HG02678 (cell line): Measurements from ENCODE around the gene PITPNM1.
"Not testable (repeated sequence)": the region's sequence is repeated elsewhere in the genome, so short reads cannot be mapped to it uniquely, and the experiment has no call there.

Experiments
- ATAC-seq: cut with Tn5 transposase; IDR thresholded peaks from one replicate; pipeline ENCODE4 v1.9.1; 2021; ENCODE audit warnings: mild to moderate bottlenecking, moderate library complexity; ENCODE audit not compliant: unreplicated experiment

The PITPNM1 gene

DNA sequence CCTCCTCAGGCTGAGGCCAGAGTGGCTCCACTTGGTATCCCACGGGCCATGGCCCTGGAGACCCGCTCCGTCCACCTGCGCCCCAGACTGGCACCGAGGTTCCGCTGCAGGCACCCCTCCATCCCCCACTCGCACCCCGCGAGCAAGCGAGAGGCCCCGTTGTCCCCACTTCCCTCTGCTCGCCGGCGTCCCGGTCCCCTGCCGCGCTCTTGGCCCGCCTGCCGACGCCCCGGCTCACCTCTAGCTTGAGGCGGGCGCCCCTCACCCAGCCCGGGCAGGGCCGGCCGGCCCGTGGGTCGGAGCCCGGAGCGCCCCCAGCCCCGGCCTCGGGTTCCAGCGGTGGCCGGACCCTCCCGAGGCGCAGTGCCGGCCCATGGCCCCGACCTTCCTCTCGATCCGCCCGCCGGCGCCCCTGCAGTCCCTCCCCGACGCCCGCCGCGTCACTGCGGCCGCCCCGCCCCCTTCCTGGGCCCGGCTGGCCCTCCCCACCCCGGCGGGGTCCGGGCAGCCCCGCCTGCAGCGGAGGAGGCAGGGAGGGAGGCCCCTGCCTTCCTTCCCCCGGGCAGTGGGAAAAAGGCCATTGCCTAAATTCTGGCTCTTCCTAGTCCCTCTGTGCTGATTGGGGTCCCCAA is at the start of gene PITPNM1:
PITPNM1 (minus strand) TSS at position 414 of the 632 bp plus-strand sequence. CDS start 1,183 bp downstream, outside the sequence.
- ATAC-seq: no peak

DNA sequence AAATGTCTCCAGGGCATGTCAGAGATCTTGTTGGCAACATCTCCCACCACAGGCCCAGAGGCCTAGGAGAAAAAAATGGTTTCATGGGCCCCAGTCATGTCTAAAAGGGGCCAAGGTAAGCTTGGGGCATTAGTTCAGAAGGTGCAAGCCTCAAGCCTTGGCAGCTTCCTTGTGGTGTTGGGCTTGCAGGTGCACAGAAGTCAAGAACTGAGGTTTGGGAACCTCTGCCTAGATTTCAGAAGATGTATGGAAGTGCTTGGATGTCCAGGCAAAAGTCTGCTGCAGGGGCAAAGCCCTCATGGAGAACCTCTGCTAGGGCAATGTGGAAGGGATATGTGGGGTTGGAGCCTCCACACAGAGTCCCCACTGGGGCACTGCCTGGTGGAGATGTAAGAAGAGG is 46.5 kb upstream of the PITPNM1 start:
- ATAC-seq: not testable (repeated sequence)

DNA sequence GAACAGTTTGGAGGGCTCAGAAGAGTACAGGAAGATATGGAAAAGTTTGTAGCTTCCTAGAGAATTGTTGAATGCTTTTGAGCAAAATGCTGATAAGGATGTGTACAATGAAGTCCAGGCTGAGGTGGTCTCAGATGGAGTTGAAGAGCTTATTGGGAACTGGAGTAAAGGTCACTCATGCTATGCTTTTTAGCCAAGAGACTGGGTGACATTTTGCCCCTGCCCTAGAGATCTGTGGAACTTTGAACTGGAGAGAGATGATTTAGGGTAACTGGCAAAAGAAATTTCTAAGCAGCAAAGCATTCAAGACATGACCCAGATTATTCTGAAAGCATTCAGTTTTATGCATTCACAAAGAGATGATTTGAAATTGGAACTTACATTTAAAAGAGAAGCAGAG is 46.0 kb upstream of the PITPNM1 start:
- no peak for ATAC-seq

DNA sequence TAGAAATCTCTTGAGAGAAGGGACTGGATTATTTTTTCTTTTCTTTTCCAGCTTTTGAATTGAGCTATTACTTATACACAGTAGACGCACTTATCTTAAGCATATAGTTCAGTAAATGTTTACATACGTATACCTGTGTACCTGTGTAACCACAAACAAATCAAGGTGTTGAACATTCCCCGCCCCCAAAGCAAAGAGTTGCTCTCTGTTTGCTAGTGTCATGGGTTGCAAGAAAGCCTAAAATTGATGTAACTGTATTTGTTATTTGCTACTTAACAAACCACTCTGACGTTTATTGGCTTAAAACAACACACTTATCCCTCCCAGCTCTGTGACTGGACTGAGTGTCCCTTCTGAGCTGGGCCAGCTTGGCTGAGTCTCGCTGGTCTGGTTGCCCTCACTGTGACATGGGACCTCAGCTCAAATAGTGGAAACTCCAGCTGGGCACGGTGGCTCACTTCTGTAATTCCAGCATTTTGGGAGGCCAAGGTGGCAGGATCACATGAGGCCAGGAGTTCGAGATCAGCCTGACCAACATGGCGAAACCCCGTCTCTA is 43.5 kb upstream of the PITPNM1 start:
- no peak for ATAC-seq

DNA sequence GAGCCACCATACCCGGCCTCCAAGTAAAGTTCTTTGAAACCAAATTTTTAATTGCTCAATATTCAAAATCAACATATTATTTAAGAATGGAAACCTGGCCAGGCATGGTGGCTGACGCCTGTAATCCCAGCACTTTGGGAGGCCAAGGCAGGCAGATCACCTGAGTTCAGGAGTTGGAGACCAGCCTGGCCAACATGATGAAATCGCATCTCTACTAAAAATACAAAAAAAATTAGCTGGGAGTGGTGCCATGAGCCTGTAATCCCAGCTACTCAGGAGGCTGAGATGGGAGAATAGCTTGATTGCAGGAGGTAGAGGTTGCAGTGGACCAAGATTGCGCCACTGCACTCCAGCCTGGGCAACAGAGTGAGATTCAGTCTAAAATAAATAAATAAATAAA is 42.9 kb upstream of the PITPNM1 start:
- not testable (repeated sequence) for ATAC-seq

DNA sequence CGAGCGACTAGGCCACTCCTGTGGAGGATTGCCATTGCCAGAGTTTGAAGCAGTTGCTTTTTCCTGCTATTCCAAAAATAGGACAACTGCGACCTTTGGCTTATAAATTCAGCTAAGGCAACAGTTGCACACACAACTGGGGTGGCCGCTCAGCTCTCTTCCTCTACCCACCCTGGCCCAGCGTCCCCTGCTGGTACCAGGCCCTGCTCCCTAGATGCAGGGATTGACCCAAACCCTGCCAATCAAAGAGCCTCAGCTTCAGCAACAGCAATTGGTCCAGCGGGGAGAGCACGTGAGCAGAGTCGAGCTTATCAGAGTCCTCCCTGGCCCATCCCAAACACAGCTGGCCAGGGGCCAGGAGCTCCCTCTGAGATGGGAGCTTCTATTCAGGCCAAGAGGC is 40.1 kb upstream of the PITPNM1 start:
- no peak for ATAC-seq

DNA sequence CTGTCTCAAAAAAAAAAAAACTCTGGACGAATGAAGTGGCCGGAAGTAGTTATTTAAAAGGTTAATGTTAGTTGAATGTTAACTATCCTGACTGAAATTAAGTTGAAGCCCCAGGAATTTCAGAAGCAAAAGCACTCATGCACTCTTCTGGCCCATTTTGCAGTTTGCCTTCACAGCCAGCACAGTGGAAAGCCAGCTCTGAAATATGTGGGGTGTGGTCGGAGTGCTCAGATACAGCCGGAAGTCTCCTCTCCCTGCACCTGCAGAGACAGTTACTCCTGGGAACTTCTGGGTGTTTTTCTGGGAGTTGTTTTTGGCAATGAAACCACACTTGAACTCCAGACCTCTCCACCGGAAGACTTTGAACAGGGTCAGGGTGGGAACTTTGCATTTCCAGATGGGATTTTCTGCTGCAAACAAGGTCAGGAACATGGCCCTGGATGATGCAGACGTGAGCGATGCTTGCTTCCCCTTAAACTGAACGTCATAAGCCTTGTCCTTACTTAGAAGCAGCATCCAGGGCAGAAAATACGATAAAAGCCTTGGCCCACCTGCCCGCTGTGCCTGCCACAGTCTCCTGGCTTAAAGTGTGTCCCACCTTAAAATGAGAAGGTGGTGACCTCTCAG is 39.6 kb upstream of the PITPNM1 start:
- ATAC-seq: no peak

DNA sequence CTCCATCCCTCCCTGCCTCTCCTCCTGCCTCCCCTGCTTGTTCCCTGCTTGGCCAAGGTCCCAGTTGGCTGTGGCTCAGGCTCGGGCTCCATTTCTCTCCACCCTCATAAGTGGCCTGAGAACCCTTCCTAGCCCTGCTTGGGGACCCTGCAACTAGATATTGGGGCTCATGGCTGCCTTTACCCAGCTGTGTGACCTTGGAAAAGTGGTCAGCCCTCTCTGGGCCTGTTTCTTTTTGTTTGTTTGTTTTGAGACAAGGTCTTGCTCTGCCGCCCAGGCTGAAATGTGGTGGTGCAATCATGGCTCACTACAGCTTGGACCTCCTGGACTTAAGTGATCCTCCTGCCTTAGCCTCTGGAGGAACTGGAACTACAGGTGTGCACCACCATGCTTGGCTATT is 38.4 kb upstream of the PITPNM1 start:
- no peak for ATAC-seq

DNA sequence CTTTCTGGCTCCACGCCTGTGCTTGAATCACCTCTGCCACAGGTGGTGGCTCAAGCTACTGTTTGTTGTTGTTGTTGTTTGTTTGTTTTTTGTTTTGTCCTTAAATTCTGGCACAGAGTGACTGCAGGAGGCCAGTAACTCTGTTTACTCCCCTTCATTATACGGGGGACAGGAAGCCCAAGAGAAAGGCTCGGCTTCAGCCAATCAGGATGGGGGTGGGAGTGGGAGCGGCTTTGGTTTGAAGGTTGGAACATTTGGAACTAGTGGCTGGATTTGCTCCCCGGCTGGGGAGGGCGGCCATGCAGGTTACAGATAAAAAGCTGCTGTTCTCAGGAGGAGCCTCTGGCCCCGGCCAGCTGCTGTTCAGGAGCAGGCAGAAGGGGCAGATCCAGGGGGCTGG is 37.8 kb upstream of the PITPNM1 start:
- ATAC-seq: no peak

DNA sequence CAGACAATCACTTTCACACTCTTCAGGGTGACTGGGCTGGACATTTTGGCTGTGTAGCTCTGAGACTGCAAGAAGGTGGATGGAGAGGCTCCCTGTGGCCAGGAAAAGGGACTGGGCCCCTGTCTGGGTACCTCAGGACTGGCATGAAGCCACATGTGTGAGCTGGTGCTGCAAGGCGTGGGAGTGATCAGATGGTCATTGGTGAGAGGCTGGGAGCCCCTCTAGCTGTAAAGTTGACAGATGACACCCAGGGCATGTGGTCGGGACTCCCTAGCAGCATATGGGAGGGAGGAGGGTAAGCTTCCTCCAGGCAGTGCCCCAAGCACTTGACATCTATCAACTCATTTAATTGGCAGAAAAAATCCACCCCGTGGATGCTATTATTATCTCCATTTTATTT is 37.0 kb upstream of the PITPNM1 start:
- ATAC-seq: no peak

DNA sequence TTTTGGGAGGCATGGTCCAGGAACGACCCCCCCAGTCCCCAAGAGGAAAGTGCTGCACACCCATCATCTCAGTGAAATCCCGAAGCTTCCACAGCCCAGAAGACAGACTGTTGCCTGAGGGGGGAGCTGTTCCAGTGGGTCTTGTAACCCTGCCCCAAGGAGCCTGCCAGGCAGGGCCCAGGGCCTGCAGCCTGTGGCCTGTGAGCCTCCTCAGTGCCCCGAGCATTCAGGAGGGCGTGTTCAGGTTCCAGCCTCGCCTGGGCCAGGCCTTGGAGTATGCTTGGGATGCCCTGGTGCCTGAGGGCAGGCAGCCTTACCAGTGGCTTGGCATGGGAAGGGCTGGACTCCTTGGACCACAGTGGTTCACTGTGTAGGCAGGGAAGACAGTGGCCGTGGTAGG is 36.0 kb upstream of the PITPNM1 start:
- no peak for ATAC-seq

DNA sequence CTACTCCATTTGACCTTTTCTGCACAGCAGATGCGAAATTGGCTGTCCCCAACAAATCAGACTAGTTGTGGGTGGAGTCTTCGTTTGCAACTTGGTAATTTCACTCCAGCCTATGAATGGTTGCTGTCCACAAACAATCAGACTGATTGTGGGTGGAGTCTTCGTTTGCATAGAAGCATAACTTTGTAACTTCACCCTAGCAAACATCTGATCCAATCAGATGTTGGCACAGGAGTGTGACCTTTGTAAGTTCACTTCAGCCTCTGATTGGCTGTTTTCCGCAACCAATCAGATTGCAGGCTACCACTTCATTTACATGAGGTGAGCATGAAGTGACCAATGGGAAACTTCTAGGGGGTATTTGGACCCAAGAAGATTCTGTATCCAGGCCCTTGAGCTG is 34.4 kb upstream of the PITPNM1 start:
- no peak for ATAC-seq

DNA sequence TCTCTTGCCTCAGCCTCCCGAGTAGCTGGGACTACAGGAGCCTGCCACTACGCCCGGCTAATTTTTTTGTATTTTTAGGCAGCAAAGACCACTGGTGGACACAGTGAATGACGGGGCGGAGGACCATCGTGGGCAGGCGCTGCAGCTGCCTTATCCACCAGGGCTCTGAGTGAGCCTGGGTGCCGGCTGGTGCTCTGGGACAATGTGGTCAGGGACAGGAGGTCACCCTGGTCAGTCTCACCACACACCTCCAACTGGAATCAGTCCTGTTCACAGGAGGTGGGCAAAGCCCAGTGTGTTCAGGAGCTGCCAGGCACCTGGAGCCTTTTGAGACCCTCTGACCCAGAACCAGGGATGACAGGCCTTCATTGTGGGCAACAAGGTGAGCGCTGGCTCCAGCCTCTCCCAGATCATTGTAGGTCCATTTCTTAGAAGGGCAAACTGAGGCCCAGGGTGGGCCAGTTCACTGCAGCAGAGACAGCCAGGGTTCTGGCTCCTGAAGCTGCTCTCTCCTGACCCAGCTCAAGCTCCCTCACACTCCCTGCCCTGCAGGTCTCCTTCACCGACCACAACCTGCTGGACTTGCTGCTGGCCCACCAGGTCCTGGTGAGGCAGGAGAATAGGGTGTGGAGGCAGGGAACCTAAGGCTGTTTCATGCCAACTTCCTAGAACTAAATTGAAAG is 33.8 kb upstream of the PITPNM1 start:
- no peak for ATAC-seq

DNA sequence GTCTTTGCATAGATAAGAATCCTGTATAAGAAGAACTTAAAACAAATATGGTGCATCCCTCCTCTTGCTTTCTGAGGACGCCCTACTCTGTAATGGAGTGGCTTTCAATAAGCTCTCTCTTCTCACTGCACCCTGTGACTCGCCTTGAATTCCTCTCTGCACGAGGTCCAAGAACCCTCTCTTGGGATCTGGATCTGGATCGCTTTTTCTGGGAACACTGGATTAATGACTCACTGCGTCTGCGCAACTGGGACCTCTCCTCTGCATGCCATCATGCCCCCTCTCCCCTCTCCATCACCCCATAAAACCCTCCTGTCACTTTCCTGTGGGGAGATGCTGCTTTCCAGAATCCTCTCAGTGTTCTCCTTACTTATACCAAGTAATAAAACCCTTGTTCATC is 33.1 kb upstream of the PITPNM1 start:
- no peak for ATAC-seq

DNA sequence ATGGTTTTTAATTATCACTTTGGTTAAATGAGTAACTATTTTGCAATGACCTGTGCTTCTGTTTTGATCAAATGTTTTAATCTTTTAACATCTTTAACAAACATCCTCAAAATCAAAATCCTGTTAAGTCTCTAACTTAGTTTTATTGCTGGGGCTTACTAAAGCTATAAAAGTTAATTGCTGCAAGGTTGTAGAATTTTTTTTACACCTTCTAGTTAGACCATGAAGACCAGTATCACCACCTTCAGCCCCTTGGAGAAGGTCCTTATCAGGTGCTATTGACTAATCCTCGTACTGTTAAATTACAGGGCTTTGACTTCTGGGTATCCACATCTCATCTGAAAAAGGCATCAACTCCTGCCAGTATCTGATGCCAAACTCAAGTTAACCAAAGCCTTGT is 30.4 kb upstream of the PITPNM1 start:
- no peak for ATAC-seq

DNA sequence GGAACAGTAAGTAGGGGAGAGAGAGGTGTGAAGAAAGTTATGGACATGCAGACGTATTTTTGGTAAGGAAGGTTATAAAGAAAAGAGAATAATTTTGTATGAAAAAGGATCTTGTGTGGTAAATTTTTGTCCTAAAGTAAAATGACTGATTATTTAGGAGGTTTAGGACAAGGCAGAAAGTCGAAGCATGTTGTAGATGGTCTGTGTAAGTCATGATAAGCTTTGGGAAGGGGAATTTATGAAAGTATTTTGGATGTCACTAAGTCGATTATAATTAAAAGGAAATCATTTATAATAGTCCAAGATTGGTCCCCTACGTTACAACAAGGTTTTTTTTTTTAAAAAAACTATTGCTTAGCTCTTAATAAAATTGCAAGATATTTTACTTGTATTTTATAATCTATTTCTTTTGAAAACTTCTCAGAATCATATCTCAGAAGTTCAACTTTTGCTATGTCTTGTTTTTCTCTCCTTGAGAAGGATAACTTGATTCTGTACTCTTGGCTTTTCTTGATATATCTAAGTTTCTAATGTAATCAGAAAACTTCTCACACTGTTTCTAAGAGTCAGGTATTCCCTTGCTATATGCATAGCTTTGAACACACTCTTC is 29.0 kb upstream of the PITPNM1 start:
- no peak for ATAC-seq

DNA sequence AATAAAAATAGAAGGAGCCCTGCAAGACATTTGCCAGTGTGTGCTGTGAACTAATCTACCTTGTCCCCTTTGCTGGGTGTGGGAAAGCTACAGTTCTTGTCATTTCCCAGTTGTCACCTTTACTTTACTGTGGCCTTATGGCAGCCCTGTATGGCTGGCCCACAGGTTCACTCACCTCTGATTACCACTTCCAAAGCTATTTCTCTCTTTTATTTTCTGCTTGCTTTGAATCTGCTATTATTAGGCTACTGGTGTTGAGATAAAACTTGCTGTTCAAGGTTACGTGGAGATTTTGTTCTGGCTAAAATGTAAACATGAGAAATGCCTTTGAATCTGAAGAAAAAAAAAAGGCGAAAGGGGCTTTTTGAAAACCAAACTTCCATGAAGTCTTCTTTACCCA is 27.7 kb upstream of the PITPNM1 start:
- ATAC-seq: no peak

DNA sequence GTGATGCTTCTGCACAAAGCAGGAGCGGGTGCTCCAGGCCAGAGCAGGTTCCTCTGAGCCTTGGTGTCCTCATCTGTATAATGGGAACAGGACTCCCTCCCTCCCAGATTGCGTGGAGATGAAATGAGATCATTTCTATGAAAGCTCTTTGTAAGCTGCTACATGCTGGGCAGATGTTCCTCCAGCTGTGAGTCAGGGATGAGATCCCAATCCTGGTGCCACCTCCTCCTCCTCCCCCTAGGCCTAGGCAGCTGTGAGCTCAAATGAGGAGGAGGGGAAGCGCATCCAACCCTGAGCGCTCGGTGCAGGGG is 25.1 kb upstream of the PITPNM1 start:
- no peak for ATAC-seq

DNA sequence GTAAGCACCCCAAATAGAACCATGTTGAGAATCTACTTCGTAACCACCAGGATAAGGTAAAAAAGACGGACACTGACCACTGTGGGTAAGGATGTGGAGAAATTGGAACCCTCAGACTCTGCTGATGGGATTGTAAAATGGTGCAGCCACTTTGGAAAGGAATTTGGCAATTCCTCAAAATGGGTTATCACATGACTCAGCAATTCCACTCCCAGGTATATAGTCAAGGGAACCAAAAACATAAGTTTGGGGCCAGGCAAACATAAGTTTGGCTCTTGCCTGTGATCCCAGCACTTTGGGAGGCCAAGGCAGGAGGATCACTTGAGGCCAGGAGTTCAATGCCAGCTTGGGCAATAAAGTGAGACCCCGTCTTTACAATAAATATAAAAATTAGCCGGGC is 23.2 kb upstream of the PITPNM1 start:
- ATAC-seq: no peak

DNA sequence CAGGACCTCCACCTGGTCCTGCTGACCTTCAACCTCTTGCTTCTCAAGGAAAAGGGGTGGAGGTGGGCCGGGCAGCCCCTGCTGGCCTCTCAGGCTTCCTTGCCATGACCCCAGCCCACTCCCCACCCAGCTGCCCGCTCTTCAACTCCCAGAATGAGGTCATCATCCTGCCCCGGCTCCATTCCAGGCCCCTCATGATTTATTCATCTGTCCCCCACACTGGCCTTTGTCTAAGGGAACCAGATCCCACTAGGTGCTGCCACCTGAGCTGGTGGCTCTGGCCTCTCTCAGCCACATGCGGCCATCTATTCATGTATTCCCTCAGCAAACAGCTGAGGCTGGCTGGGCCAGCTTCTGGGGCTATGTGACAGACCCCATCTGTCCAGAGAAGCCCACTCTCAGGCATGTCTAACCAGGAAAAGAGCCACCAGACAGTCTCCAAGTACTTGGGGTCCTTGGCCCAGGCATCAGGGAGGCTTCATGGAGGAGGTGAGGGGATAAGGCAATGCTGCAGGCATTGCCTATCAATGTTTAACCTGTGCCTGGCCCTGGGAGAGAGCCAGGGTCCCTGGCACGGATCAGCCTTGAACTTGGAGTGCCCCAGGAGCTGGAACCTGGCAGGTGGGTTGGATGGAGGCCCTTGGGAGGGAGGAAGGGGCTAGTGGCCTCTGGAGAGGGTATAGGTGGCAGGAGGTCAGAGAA is 20.3 kb upstream of the PITPNM1 start:
- ATAC-seq: no peak

DNA sequence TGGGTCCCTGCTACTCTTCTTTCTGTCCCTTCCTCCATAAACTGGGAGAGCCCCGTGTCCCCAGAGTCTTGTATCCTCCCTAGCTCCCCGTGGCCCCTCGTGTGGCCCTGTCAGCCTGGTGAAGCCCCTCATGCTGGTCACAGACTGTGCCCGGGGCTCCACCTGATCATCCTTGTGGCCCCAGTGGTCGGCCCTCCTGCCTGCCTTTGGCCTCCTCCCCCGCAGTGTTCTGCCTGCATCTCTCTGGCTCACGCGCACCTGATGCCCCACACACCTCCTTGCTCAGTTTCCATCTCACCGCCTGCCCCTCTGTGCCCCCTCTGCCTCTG is 19.3 kb upstream of the PITPNM1 start:
- ATAC-seq: no peak
